ENCODE measurements around the gene CDC16.

The CDC16 gene

GRCh38 chr13:114286808-114287207 lies 52.1 kb downstream of the CDC16 start:
- H3K36me3 ChIP-seq (ENCODE audit: control insufficient read depth, insufficient read depth, low read length) = peaks cover 3% of the 10 kb centered on the region
- H3K27me3 ChIP-seq (ENCODE audit: control insufficient read depth, insufficient read depth, low read length) = no peaks in the 10 kb centered on the region
- no peaks in the 10 kb centered on the region for H3K4me1 ChIP-seq (ENCODE audit: control insufficient read depth, insufficient read depth, low read length)
- H3K9me3 ChIP-seq (ENCODE audit: control insufficient read depth, low read length) = no peaks in the 10 kb centered on the region
- H3K9ac ChIP-seq (ENCODE audit: low read length) = no peak overlapping the region
- H3K4me3 ChIP-seq (ENCODE audit: low read length) = no peak overlapping the region

GRCh38 chr13:114288157-114288591 lies 53.5 kb downstream of the CDC16 start:
- no peaks in the 10 kb centered on the region for H3K27me3 ChIP-seq (ENCODE audit: control insufficient read depth, insufficient read depth, low read length)
- H3K4me3 ChIP-seq (ENCODE audit: low read length) = no peak overlapping the region
- H3K9ac ChIP-seq (ENCODE audit: low read length) = no peak overlapping the region
- H3K4me1 ChIP-seq (ENCODE audit: control insufficient read depth, insufficient read depth, low read length) = no peaks in the 10 kb centered on the region
- peaks cover 3% of the 10 kb centered on the region for H3K36me3 ChIP-seq (ENCODE audit: control insufficient read depth, insufficient read depth, low read length)
- no peaks in the 10 kb centered on the region for H3K9me3 ChIP-seq (ENCODE audit: control insufficient read depth, low read length)

- Histone ChIP-seq H3K9ac (ENCODE audit: low read length) (no peak overlapping the region), H3K27me3 (ENCODE audit: control insufficient read depth, insufficient read depth, low read length) (no peaks in the 10 kb centered on the region), H3K36me3 (ENCODE audit: control insufficient read depth, insufficient read depth, low read length) (no peaks in the 10 kb centered on the region), H3K4me3 (ENCODE audit: low read length) (no peak overlapping the region), H3K4me1 (ENCODE audit: control insufficient read depth, insufficient read depth, low read length) (no peaks in the 10 kb centered on the region), H3K9me3 (ENCODE audit: control insufficient read depth, low read length) (no peaks in the 10 kb centered on the region)
These were observed 61.8 kb downstream of the CDC16 start for GRCh38 chr13:114296448-114296847.

DNA sequence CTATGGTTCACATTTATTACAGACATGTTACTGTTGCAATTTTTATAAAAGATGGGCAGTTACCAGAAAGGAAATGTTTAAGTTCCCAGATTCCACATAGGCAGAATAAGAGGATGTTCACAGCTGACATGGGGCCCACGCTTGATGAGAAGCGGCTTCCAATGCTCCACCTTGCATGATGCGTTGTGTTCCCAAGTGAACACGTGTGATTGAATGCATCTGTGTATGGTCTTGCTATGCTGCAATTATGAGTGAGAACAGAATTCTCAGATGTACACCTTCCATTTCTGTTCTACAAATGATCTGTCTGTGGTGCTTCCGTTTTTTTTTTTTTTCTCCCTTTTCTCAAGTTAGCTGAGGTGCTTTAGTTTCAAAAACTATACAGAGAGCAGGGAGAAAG lies 62.2 kb downstream of the CDC16 start:
- H3K4me1 ChIP-seq (ENCODE audit: control insufficient read depth, insufficient read depth, low read length) = no peaks in the 10 kb centered on the region
- H3K9me3 ChIP-seq (ENCODE audit: control insufficient read depth, low read length) = no peaks in the 10 kb centered on the region
- no peaks in the 10 kb centered on the region for H3K36me3 ChIP-seq (ENCODE audit: control insufficient read depth, insufficient read depth, low read length)
- H3K9ac ChIP-seq (ENCODE audit: low read length) = no peak overlapping the region
- H3K27me3 ChIP-seq (ENCODE audit: control insufficient read depth, insufficient read depth, low read length) = no peaks in the 10 kb centered on the region
- no peak overlapping the region for H3K4me3 ChIP-seq (ENCODE audit: low read length)

- H3K27me3 ChIP-seq (ENCODE audit: control insufficient read depth, insufficient read depth, low read length) = no peaks in the 10 kb centered on the region
- H3K4me1 ChIP-seq (ENCODE audit: control insufficient read depth, insufficient read depth, low read length) = no peaks in the 10 kb centered on the region
- H3K9ac ChIP-seq (ENCODE audit: low read length) = no peak overlapping the region
- H3K36me3 ChIP-seq (ENCODE audit: control insufficient read depth, insufficient read depth, low read length) = no peaks in the 10 kb centered on the region
- H3K9me3 ChIP-seq (ENCODE audit: control insufficient read depth, low read length) = no peaks in the 10 kb centered on the region
- H3K4me3 ChIP-seq (ENCODE audit: low read length) = no peak overlapping the region
These were observed 64.2 kb downstream of the CDC16 start for GRCh38 chr13:114298866-114299265.

- no peaks in the 10 kb centered on the region for H3K36me3 ChIP-seq (ENCODE audit: control insufficient read depth, insufficient read depth, low read length)
- H3K27me3 ChIP-seq (ENCODE audit: control insufficient read depth, insufficient read depth, low read length) = no peaks in the 10 kb centered on the region
- no peak overlapping the region for H3K4me3 ChIP-seq (ENCODE audit: low read length)
- H3K9me3 ChIP-seq (ENCODE audit: control insufficient read depth, low read length) = no peaks in the 10 kb centered on the region
- H3K9ac ChIP-seq (ENCODE audit: low read length) = no peak overlapping the region
- H3K4me1 ChIP-seq (ENCODE audit: control insufficient read depth, insufficient read depth, low read length) = no peaks in the 10 kb centered on the region
These were observed 65.1 kb downstream of the CDC16 start for GRCh38 chr13:114299604-114300305.

DNA sequence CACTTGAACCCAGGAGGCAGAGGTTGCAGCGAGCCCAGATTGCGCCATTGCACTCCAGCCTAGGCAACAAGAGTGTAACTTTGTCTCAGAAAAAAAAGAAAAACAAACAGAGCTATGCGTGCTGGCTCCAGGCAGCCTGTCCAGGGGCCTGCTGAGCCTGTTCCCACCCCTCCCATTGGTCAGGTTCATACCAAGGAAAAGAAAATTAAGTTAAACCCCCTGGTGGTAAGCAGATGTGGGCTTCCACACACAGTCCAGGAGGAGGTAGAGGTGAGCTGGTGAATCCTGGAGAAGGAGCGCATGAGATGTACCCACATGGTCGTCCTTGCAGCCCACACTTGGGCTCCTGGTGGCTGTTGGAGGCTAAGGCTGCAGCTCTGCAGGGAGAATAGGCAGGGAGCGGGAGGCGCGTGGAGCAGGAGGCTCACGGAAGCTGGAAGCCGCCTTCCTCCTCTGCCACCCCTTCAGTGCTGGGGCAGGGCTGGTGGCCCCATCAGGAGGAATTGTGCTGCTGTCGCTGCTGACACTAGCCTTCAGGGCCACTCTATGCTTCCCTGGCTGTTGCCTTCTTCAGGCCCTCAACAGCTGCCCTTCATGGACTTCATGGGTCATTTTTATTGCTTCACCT lies 69.1 kb downstream of the CDC16 start:
- H3K4me1 ChIP-seq (ENCODE audit: control insufficient read depth, insufficient read depth, low read length) = no peaks in the 10 kb centered on the region
- H3K9ac ChIP-seq (ENCODE audit: low read length) = no peak overlapping the region
- no peaks in the 10 kb centered on the region for H3K36me3 ChIP-seq (ENCODE audit: control insufficient read depth, insufficient read depth, low read length)
- H3K4me3 ChIP-seq (ENCODE audit: low read length) = no peak overlapping the region
- no peaks in the 10 kb centered on the region for H3K9me3 ChIP-seq (ENCODE audit: control insufficient read depth, low read length)
- no peaks in the 10 kb centered on the region for H3K27me3 ChIP-seq (ENCODE audit: control insufficient read depth, insufficient read depth, low read length)

- no peaks in the 10 kb centered on the region for H3K36me3 ChIP-seq (ENCODE audit: control insufficient read depth, insufficient read depth, low read length)
- no peaks in the 10 kb centered on the region for H3K4me1 ChIP-seq (ENCODE audit: control insufficient read depth, insufficient read depth, low read length)
- no peak overlapping the region for H3K9ac ChIP-seq (ENCODE audit: low read length)
- no peak overlapping the region for H3K4me3 ChIP-seq (ENCODE audit: low read length)
- H3K27me3 ChIP-seq (ENCODE audit: control insufficient read depth, insufficient read depth, low read length) = no peaks in the 10 kb centered on the region
- H3K9me3 ChIP-seq (ENCODE audit: control insufficient read depth, low read length) = no peaks in the 10 kb centered on the region
These were observed 69.8 kb downstream of the CDC16 start for GRCh38 chr13:114304346-114305034.

- no peaks in the 10 kb centered on the region for H3K27me3 ChIP-seq (ENCODE audit: control insufficient read depth, insufficient read depth, low read length)
- H3K36me3 ChIP-seq (ENCODE audit: control insufficient read depth, insufficient read depth, low read length) = no peaks in the 10 kb centered on the region
- no peak overlapping the region for H3K4me3 ChIP-seq (ENCODE audit: low read length)
- H3K9me3 ChIP-seq (ENCODE audit: control insufficient read depth, low read length) = no peaks in the 10 kb centered on the region
- peaks cover 10% of the 10 kb centered on the region for H3K4me1 ChIP-seq (ENCODE audit: control insufficient read depth, insufficient read depth, low read length)
- H3K9ac ChIP-seq (ENCODE audit: low read length) = no peak overlapping the region
These were observed 74.4 kb downstream of the CDC16 start for GRCh38 chr13:114309086-114309485.

- H3K9ac ChIP-seq (ENCODE audit: low read length) = no peak overlapping the region
These were observed 75.2 kb downstream of the CDC16 start for GRCh38 chr13:114309806-114310410.

DNA sequence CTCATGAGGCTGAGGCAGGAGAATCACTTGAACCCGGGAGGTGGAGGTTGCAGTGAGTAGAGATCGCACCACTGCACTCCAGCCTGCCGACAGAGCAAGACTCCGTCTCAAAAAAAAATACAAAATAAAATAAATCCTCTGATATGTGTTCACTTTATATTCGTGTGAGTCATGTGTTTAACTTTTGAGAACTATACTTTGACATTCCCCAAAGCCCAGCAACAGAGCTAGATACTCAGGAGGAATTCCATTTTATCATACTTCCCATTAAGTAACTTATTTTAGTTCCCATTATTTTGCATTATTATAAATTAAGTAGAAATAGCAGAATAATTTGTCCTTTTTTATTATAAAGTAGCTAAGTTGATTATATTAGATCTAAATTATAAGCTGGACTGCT lies 76.3 kb downstream of the CDC16 start:
- Histone ChIP-seq H3K4me1 (ENCODE audit: control insufficient read depth, insufficient read depth, low read length) (peaks cover 17% of the 10 kb centered on the region), H3K27me3 (ENCODE audit: control insufficient read depth, insufficient read depth, low read length) (no peaks in the 10 kb centered on the region), H3K36me3 (ENCODE audit: control insufficient read depth, insufficient read depth, low read length) (no peaks in the 10 kb centered on the region), H3K4me3 (ENCODE audit: low read length) (no peak overlapping the region), H3K9me3 (ENCODE audit: control insufficient read depth, low read length) (no peaks in the 10 kb centered on the region), H3K9ac (ENCODE audit: low read length) (no peak overlapping the region)

More at GRCh38 chr13:114309806-114310410, 75.2 kb downstream of the CDC16 start:
- H3K9me3 ChIP-seq (ENCODE audit: control insufficient read depth, low read length) = no peaks in the 10 kb centered on the region
- peaks cover 10% of the 10 kb centered on the region for H3K4me1 ChIP-seq (ENCODE audit: control insufficient read depth, insufficient read depth, low read length)
- H3K4me3 ChIP-seq (ENCODE audit: low read length) = no peak overlapping the region
- no peaks in the 10 kb centered on the region for H3K27me3 ChIP-seq (ENCODE audit: control insufficient read depth, insufficient read depth, low read length)
- no peaks in the 10 kb centered on the region for H3K36me3 ChIP-seq (ENCODE audit: control insufficient read depth, insufficient read depth, low read length)

- Histone ChIP-seq H3K4me3 (ENCODE audit: low read length) (no peak overlapping the region), H3K9me3 (ENCODE audit: control insufficient read depth, low read length) (no peaks in the 10 kb centered on the region), H3K36me3 (ENCODE audit: control insufficient read depth, insufficient read depth, low read length) (no peaks in the 10 kb centered on the region), H3K27me3 (ENCODE audit: control insufficient read depth, insufficient read depth, low read length) (no peaks in the 10 kb centered on the region), H3K9ac (ENCODE audit: low read length) (no peak overlapping the region), H3K4me1 (ENCODE audit: control insufficient read depth, insufficient read depth, low read length) (peaks cover 17% of the 10 kb centered on the region)
These were observed 76.7 kb downstream of the CDC16 start for GRCh38 chr13:114311387-114311786.
